MCF 10A (cell line): ENCODE measurements around the gene CCDC61. TPM values are rescaled to one million over a fixed set of nuclear protein-coding genes. Genes with fewer than 3 reads are reported as not detected.

Source experiments
- BruUV-seq: library from RNA; stranded (reverse); fragments of 400-500 nt; replicated peaks from 2 replicates; lab custom pipeline; 2021; lab: Mats Ljungman, UMichigan
- CTCF ChIA-PET: fragments of 300-600 bp; sonication (Branson Sonifier 250); formaldehyde crosslinking; extraction: SDS; loops from one replicate; lab custom pipeline; 2021; ENCODE audit warnings: antibody characterized with exemption, inconsistent platforms; lab: Yijun Ruan, JAX
- POLR2A ChIA-PET: fragments of 300-600, 350-650 bp; sonication (Branson Sonifier 250); formaldehyde crosslinking; extraction: SDS; loops from one replicate; lab custom pipeline; 2020; ENCODE audit warnings: antibody characterized with exemption, inconsistent platforms; lab: Yijun Ruan, JAX
- DNase-seq: peaks from one replicate; pipeline ENCODE4 v3.0.0-alpha.2; 2018; ENCODE audit not compliant: unreplicated experiment
- H3K27ac Mint-ChIP-seq: one replicate; pipeline ENCODE4 v1.8.0; 2022; ENCODE audit warnings: mild to moderate bottlenecking, low read depth, mixed read lengths; ENCODE audit not compliant: unreplicated experiment
- H3K27me3 Mint-ChIP-seq: one replicate; pipeline ENCODE4 v1.8.0; 2022; ENCODE audit warnings: mixed read lengths; ENCODE audit not compliant: insufficient read depth, unreplicated experiment
- H3K36me3 Mint-ChIP-seq: one replicate; pipeline ENCODE4 v1.8.0; 2022; ENCODE audit warnings: mild to moderate bottlenecking, moderate library complexity, mixed read lengths; ENCODE audit not compliant: insufficient read depth, unreplicated experiment
- H3K4me1 Mint-ChIP-seq: one replicate; pipeline ENCODE4 v1.8.0; 2022; ENCODE audit warnings: mixed read lengths; ENCODE audit not compliant: insufficient read depth, unreplicated experiment
- H3K4me3 Mint-ChIP-seq: one replicate; pipeline ENCODE4 v1.8.0; 2022; ENCODE audit warnings: mild to moderate bottlenecking, moderate library complexity, mixed read lengths; ENCODE audit not compliant: unreplicated experiment
- H3K9me3 Mint-ChIP-seq: one replicate; pipeline ENCODE4 v1.8.0; 2022; ENCODE audit warnings: mixed read lengths; ENCODE audit not compliant: unreplicated experiment
- intact Hi-C: fragments of 100-400 bp; cut with micrococcal nuclease; formaldehyde crosslinking; loops from 2 replicates; pipeline ENCODE4 v1.14.1; 2022
- total RNA-seq: library from RNA; stranded (reverse); gene quantifications from 2 replicates; pipeline ENCODE4 v1.2.3, GENCODE V29; 2022
- TF ChIP-seq, protein P1 (sequence below): fragments of 200-600 bp; IDR thresholded peaks from one replicate; pipeline ENCODE4 v1.8.0; 2022; ENCODE audit warnings: antibody characterized with exemption, mild to moderate bottlenecking; ENCODE audit not compliant: unreplicated experiment

Gene CCDC61
- total RNA-seq, 1 experiment from 2014 or later, result 18.9 TPM

GRCh38 chr19:45981350-45981749 lies 13.9 kb upstream of the CCDC61 start:
- intact Hi-C loops, result no loop called here
- BruUV-seq, result no TSS peak
- no peak for DNase-seq
- TF ChIP-seq, protein P1, sequence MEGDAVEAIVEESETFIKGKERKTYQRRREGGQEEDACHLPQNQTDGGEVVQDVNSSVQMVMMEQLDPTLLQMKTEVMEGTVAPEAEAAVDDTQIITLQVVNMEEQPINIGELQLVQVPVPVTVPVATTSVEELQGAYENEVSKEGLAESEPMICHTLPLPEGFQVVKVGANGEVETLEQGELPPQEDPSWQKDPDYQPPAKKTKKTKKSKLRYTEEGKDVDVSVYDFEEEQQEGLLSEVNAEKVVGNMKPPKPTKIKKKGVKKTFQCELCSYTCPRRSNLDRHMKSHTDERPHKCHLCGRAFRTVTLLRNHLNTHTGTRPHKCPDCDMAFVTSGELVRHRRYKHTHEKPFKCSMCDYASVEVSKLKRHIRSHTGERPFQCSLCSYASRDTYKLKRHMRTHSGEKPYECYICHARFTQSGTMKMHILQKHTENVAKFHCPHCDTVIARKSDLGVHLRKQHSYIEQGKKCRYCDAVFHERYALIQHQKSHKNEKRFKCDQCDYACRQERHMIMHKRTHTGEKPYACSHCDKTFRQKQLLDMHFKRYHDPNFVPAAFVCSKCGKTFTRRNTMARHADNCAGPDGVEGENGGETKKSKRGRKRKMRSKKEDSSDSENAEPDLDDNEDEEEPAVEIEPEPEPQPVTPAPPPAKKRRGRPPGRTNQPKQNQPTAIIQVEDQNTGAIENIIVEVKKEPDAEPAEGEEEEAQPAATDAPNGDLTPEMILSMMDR, result no peak
- CTCF ChIA-PET, result no interaction called here
- H3K9me3 Mint-ChIP-seq, result no peaks in the 10 kb centered on the region
- H3K4me3 Mint-ChIP-seq, result no peak overlapping the region
- H3K4me1 Mint-ChIP-seq, result peaks cover 6% of the 10 kb centered on the region
- H3K36me3 Mint-ChIP-seq, result no peaks in the 10 kb centered on the region
- H3K27ac Mint-ChIP-seq, result no peak overlapping the region
- H3K27me3 Mint-ChIP-seq, result peaks cover 24% of the 10 kb centered on the region
- POLR2A ChIA-PET, result interaction anchor here (0.6 kb wide), 1 partner anchor 14 kb away, joined by 3 read pairs; the partner anchor contains the start of gene CCDC61

GRCh38 chr19:45985321-45985720 lies 9.9 kb upstream of the CCDC61 start:
- TF ChIP-seq, protein P1, result no peak
- Mint-ChIP-seq H3K9me3 (no peaks in the 10 kb centered on the region), H3K36me3 (no peaks in the 10 kb centered on the region), H3K27ac (no peak overlapping the region), H3K4me1 (peaks cover 7% of the 10 kb centered on the region), H3K4me3 (no peak overlapping the region), H3K27me3 (peaks cover 39% of the 10 kb centered on the region)
- DNase-seq, result no peak
- CTCF ChIA-PET, result interaction anchor here (0.6 kb wide), 1 partner anchor 10 kb away, joined by 3 read pairs; the partner anchor contains the start of gene CCDC61
- BruUV-seq, result no TSS peak
- intact Hi-C loops, result no loop called here
- POLR2A ChIA-PET, result interaction anchor here (0.6 kb wide), 1 partner anchor 1242 kb away, joined by 3 read pairs; no protein-coding TSS in a partner anchor

- no TSS peak for BruUV-seq
- intact Hi-C loops, result loop anchor here (10.0 kb wide), 1 partner anchor 105 kb away; the partner anchor contains the start of gene IRF2BP1
- H3K36me3 Mint-ChIP-seq, result no peaks in the 10 kb centered on the region
Measured at GRCh38 chr19:45990113-45990728, 5.0 kb upstream of the CCDC61 start.

DNA sequence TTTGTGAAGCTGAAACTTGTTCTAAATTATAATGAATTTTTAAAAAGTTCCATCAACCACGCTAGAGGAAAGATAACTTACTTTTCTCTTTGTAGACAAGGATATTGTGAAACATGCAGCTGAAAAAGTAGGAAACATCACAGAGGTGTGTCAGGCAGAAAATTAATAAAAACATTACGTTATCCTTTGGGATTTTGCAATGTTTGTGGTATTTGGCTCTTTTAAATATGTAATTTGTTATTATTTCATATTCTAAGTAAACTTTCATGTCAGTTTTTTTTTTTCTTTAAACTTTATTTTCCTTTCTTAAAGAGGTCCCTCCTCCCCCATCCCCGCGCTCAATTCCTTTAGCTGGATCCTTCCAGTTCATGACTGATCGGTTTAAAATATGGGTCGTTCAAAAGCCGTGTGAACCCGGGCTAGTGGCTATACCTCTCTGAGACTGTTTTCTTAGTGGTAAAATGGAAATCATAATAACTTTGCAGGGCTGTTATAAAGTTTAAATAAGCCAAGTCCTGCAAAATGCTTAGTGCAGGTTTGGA lies 740 bp upstream of the CCDC61 start:
- DNase-seq, result no peak
- peaks cover 27% of the 10 kb centered on the region for H3K4me1 Mint-ChIP-seq
- TF ChIP-seq, protein P1, result no peak
- no peaks in the 10 kb centered on the region for H3K36me3 Mint-ChIP-seq
- POLR2A ChIA-PET, result interaction anchor here (0.6 to 3.2 kb wide), 24 partner anchors 8 to 1387 kb away, joined by 3 to 22 read pairs (median 5); partner anchors contain the start of genes FBXO46, IRF2BP1, MYPOP and QPCTL
- H3K4me3 Mint-ChIP-seq, result no peak overlapping the region
- intact Hi-C loops, result loop anchor here (10.0 kb wide), 1 partner anchor 110 kb away; the partner anchor contains the start of gene IRF2BP1
- H3K9me3 Mint-ChIP-seq, result no peaks in the 10 kb centered on the region
- no peak overlapping the region for H3K27ac Mint-ChIP-seq
- CTCF ChIA-PET, result interaction anchor here (0.8 to 1.6 kb wide), 2 partner anchors 14 to 16 kb away, joined by 4 to 11 read pairs; no protein-coding TSS in a partner anchor
- peaks cover 14% of the 10 kb centered on the region for H3K27me3 Mint-ChIP-seq
- BruUV-seq, result TSS peak; percentile 37

More at GRCh38 chr19:45990113-45990728, 5.0 kb upstream of the CCDC61 start:
- Mint-ChIP-seq H3K9me3 (no peaks in the 10 kb centered on the region), H3K4me3 (no peak overlapping the region), H3K27me3 (peaks cover 20% of the 10 kb centered on the region), H3K27ac (no peak overlapping the region), H3K4me1 (peaks cover 5% of the 10 kb centered on the region)
- DNase-seq, result no peak
- ChIA-PET POLR2A (no interaction called here), CTCF (no interaction called here)
- TF ChIP-seq, protein P1, result no peak
